Right lobe of liver (tissue), 4 donors: ENCODE results near the gene AFAP1L1.

Source experiments
- CTCF ChIP-seq, 4 donors: fragments of 200-600 bp in 3 of 4; fragments of 450-650 bp in 1 of 4; IDR thresholded peaks; one replicate each; pipeline versions ENCODE4 v1.5.1 to v1.8.0; 2016 to 2022; ENCODE audit warnings: antibody characterized with exemption in 4 of 4, mild to moderate bottlenecking in 2 of 4
- POLR2A ChIP-seq: fragments of 450-650 bp; IDR thresholded peaks from one replicate; pipeline ENCODE4 v1.6.1; 2017; ENCODE audit warnings: antibody characterized with exemption, mild to moderate bottlenecking
- donor health status: DM: no; HTN: no; CAD: no.
- donor health status: DM: no; HTN: no; CAD: no.
- donor health status: DM: no; HTN: yes; CAD: no.

GRCh38 chr5:149265068-149265465 lies 6.6 kb upstream of the AFAP1L1 start:
- TF ChIP-seq CTCF (IDR thresholded peaks at IDR 0.05) (no peak), POLR2A (no peak)
